HepG2 (cell line): ENCODE results near the gene DUSP16. TPM values are rescaled to one million over a fixed set of nuclear protein-coding genes. Genes with fewer than 3 reads are reported as not detected.
A peak's percentile ranks its signal among the peaks of the same experiment; 100 is the strongest.

Source experiments
- CREB1 ChIP-seq, 2 experiments: fragments of 450-650 bp in 1 of 2; IDR thresholded peaks; 2 replicates each; pipeline ENCODE4 v1.6.1; 2016 to 2017; ENCODE audit warnings: control low read depth in 1 of 2, mild to moderate bottlenecking in 1 of 2, missing compliant biosample characterization in 1 of 2, missing genetic modification characterization in 1 of 2
- GPN1 ChIP-seq: sonication (generic); formaldehyde crosslinking; IDR thresholded peaks from 2 replicates; pipeline ENCODE4 v1.5.1; 2020; ENCODE audit warnings: missing genetic modification reagents, borderline replicate concordance
- HDAC1 ChIP-seq: sonication (generic); formaldehyde crosslinking; IDR thresholded peaks from 2 replicates; pipeline ENCODE4 v1.5.1; 2020; ENCODE audit warnings: mild to moderate bottlenecking, missing genetic modification reagents
- MBNL3 ChIP-seq: fragments of 250-450 bp; sonication (Bioruptor Pico); conservative IDR thresholded peaks from 2 replicates; pipeline ENCODE4 v1.8.0; 2022; ENCODE audit warnings: mild to moderate bottlenecking, inconsistent platforms
- POGK ChIP-seq: sonication (generic); formaldehyde crosslinking; conservative IDR thresholded peaks from 2 replicates; pipeline ENCODE4 v1.8.0; 2022; ENCODE audit warnings: mild to moderate bottlenecking, moderate library complexity, missing genetic modification reagents
- SPEN ChIP-seq: sonication (generic); formaldehyde crosslinking; IDR thresholded peaks from 2 replicates; pipeline ENCODE4 v1.5.1; 2020; ENCODE audit warnings: low read depth, mild to moderate bottlenecking, missing genetic modification reagents
- YEATS4 ChIP-seq: sonication (generic); formaldehyde crosslinking; IDR thresholded peaks from 2 replicates; pipeline ENCODE4 v1.4.0; 2020; ENCODE audit warnings: missing genetic modification reagents, borderline replicate concordance
- ZBTB21 ChIP-seq: sonication (generic); formaldehyde crosslinking; IDR thresholded peaks from 2 replicates; pipeline ENCODE4 v1.4.0; 2020; ENCODE audit warnings: missing genetic modification reagents
- ZBTB7B ChIP-seq: sonication (generic); formaldehyde crosslinking; IDR thresholded peaks from 2 replicates; pipeline ENCODE4 v1.4.0; 2020; ENCODE audit warnings: missing genetic modification reagents
- ZEB1 ChIP-seq: IDR thresholded peaks from 2 replicates; pipeline ENCODE4 v1.6.1; 2012; ENCODE audit warnings: mild to moderate bottlenecking, low read depth, inconsistent platforms; ENCODE audit not compliant: insufficient replicate concordance
- ZNF121 ChIP-seq: sonication (generic); formaldehyde crosslinking; IDR thresholded peaks from 2 replicates; pipeline ENCODE4 v1.5.0; 2020; ENCODE audit warnings: mild to moderate bottlenecking, missing genetic modification reagents
- ZNF30 ChIP-seq: sonication (generic); formaldehyde crosslinking; IDR thresholded peaks from 2 replicates; pipeline ENCODE4 v1.5.0; 2020; ENCODE audit warnings: mild to moderate bottlenecking, missing genetic modification reagents
- ZNF530 ChIP-seq: sonication (generic); formaldehyde crosslinking; IDR thresholded peaks from 2 replicates; pipeline ENCODE4 v1.5.0; 2020; ENCODE audit warnings: low read depth, mild to moderate bottlenecking, missing genetic modification reagents
- ZNF609 ChIP-seq: sonication (generic); formaldehyde crosslinking; IDR thresholded peaks from 2 replicates; pipeline ENCODE4 v1.4.0; 2020; ENCODE audit warnings: mild to moderate bottlenecking, missing genetic modification reagents, borderline replicate concordance
- polyA plus RNA-seq, 8 experiments: library from polyadenylated mRNA; depleted of rRNA in 3 of 8; stranded (reverse) in 7 of 8; unstranded in 1 of 8; fragments of >200 nt; fragmentation: Illumina TruSeq in 4 of 8; extraction: Trizol in 4 of 8; gene quantifications; 2 replicates each; pipeline versions ENCODE4 v1.2.1 to v1.2.3, GENCODE V29; 2011 to 2016; ENCODE audit warnings: low read depth in 4 of 8, missing spikeins in 1 of 8, mixed read lengths in 1 of 8; ENCODE audit not compliant: insufficient read depth in 1 of 8
- total RNA-seq, 5 experiments: library from RNA; depleted of rRNA; stranded (reverse); fragments of >200 nt; fragmentation: Illumina TruSeq; extraction: Trizol; gene quantifications; 2 replicates each; pipeline ENCODE4 v1.2.3, GENCODE V29; 2016; ENCODE audit warnings: low read depth in 1 of 5
- TF ChIP-seq, protein P1 (sequence below): sonication (generic); formaldehyde crosslinking; IDR thresholded peaks from 2 replicates; pipeline ENCODE4 v1.4.0; 2020; ENCODE audit warnings: missing genetic modification reagents, mild to moderate bottlenecking, borderline replicate concordance
- TF ChIP-seq, protein P2 (sequence below): sonication (generic); formaldehyde crosslinking; IDR thresholded peaks from 2 replicates; pipeline ENCODE4 v1.8.0; 2022; ENCODE audit warnings: missing genetic modification reagents, low read depth, mild to moderate bottlenecking, borderline replicate concordance

Gene DUSP16
- total and polyA plus RNA-seq, 2 of the 13 experiments (the other 11 are each of a cell fraction or from before 2014, with no cell fraction given): 45.7 to 46.6 TPM

- TF ChIP-seq, protein P1, sequence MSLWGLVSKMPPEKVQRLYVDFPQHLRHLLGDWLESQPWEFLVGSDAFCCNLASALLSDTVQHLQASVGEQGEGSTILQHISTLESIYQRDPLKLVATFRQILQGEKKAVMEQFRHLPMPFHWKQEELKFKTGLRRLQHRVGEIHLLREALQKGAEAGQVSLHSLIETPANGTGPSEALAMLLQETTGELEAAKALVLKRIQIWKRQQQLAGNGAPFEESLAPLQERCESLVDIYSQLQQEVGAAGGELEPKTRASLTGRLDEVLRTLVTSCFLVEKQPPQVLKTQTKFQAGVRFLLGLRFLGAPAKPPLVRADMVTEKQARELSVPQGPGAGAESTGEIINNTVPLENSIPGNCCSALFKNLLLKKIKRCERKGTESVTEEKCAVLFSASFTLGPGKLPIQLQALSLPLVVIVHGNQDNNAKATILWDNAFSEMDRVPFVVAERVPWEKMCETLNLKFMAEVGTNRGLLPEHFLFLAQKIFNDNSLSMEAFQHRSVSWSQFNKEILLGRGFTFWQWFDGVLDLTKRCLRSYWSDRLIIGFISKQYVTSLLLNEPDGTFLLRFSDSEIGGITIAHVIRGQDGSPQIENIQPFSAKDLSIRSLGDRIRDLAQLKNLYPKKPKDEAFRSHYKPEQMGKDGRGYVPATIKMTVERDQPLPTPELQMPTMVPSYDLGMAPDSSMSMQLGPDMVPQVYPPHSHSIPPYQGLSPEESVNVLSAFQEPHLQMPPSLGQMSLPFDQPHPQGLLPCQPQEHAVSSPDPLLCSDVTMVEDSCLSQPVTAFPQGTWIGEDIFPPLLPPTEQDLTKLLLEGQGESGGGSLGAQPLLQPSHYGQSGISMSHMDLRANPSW: peak; percentile 45; the same call in 1 of the 2 replicates
- TF ChIP-seq SPEN (CRISPR knock-in tag): peak; percentile 97
- TF ChIP-seq, protein P2, sequence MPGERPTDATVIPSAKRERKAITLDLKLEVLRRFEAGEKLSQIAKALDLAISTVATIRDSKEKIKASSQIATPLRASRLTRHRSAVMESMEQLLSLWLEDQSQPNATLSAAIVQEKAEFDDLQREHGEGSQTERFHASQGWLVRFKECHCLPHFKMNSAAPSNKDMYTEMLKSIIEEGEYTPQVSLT: no peak
- TF ChIP-seq ZNF609 (CRISPR knock-in tag): peak; percentile 78
- peak; percentile 92 for TF ChIP-seq YEATS4 (CRISPR knock-in tag)
- no peak for TF ChIP-seq ZNF530 (CRISPR knock-in tag)
- peak; percentile 38; the same call in 1 of the 2 replicates for TF ChIP-seq CREB1 (IDR thresholded peaks at IDR 0.05)
- peak; percentile 82 for TF ChIP-seq CREB1 (CRISPR knock-in tag; IDR thresholded peaks at IDR 0.05)
- TF ChIP-seq POGK (CRISPR knock-in tag): peak; percentile 92
- no peak for TF ChIP-seq ZNF30 (CRISPR knock-in tag)
- TF ChIP-seq MBNL3 (CRISPR knock-in tag): no peak
- TF ChIP-seq GPN1 (CRISPR knock-in tag): no peak
- TF ChIP-seq ZEB1: no peak
- TF ChIP-seq HDAC1 (CRISPR knock-in tag): peak; percentile 83
- no peak for TF ChIP-seq ZNF121 (CRISPR knock-in tag)
- TF ChIP-seq ZBTB21 (CRISPR knock-in tag): no peak
- TF ChIP-seq ZBTB7B: peak; percentile 57; the same call in 1 of the 2 replicates
These were observed 49.0 kb upstream of the DUSP16 start, which contains the start of gene CREBL2 (continued) for GRCh38 chr12:12611512-12612306.
